SIG-M5 (cell line): Measurements from ENCODE around the gene ARHGEF39.
"Not testable (repeated sequence)": the region's sequence is repeated elsewhere in the genome, so short reads cannot be mapped to it uniquely, and the experiment has no call there.

Source experiments
- DNase-seq: peaks from one replicate; lab custom pipeline; 2025; lab: John Stamatoyannopoulos, UW

ARHGEF39 gene

GRCh38 chr9:35650341-35651158, 14.4 kb downstream of the ARHGEF39 start, which contains the start of gene SIT1:
TSS of gene SIT1 (minus strand) at chr9:35650931. CDS start at chr9:35650853, 78 bp downstream.
- no peak for DNase-seq

GRCh38 chr9:35649431-35650340, 15.3 kb downstream of the ARHGEF39 start:
- peak; percentile 2 for DNase-seq

GRCh38 chr9:35646533-35647265, 18.3 kb downstream of the ARHGEF39 start:
- DNase-seq, result peak; percentile 41

GRCh38 chr9:35646153-35646532, 18.9 kb downstream of the ARHGEF39 start:
- DNase-seq, result no peak

GRCh38 chr9:35645736-35646135, 19.3 kb downstream of the ARHGEF39 start:
- not testable (repeated sequence) for DNase-seq

GRCh38 chr9:35643046-35643445, 21.9 kb downstream of the ARHGEF39 start:
- no peak for DNase-seq

- DNase-seq, result not testable (repeated sequence)
Measured at GRCh38 chr9:35641478-35641877, 23.5 kb downstream of the ARHGEF39 start.

- DNase-seq, result not testable (repeated sequence)
Measured at GRCh38 chr9:35640431-35640830, 24.6 kb downstream of the ARHGEF39 start.

- no peak for DNase-seq
Measured at GRCh38 chr9:35639631-35640030, 25.4 kb downstream of the ARHGEF39 start.

- DNase-seq, result not testable (repeated sequence)
Measured at GRCh38 chr9:35639225-35639624, 25.8 kb downstream of the ARHGEF39 start.

- DNase-seq, result not testable (repeated sequence)
Measured at GRCh38 chr9:35638751-35639150, 26.2 kb downstream of the ARHGEF39 start.

GRCh38 chr9:35637427-35637955, 27.5 kb downstream of the ARHGEF39 start:
- DNase-seq, result not testable (repeated sequence)

- DNase-seq, result not testable (repeated sequence)
Measured at GRCh38 chr9:35636877-35637246, 28.1 kb downstream of the ARHGEF39 start.

- DNase-seq, result no peak
Measured at GRCh38 chr9:35636135-35636876, 28.7 kb downstream of the ARHGEF39 start.

- DNase-seq, result no peak
Measured at GRCh38 chr9:35635730-35636129, 29.3 kb downstream of the ARHGEF39 start.

- no peak for DNase-seq
Measured at GRCh38 chr9:35629597-35629996, 35.4 kb downstream of the ARHGEF39 start.

- no peak for DNase-seq
Measured at GRCh38 chr9:35628389-35628991, 36.5 kb downstream of the ARHGEF39 start.

- DNase-seq, result no peak
Measured at GRCh38 chr9:35627575-35627974, 37.4 kb downstream of the ARHGEF39 start.

GRCh38 chr9:35619800-35620158, 45.2 kb downstream of the ARHGEF39 start:
- DNase-seq, result no peak
